Ascending aorta (tissue), 2 donors: ENCODE data around the gene KRTAP10-10. TPM values are rescaled to one million over a fixed set of nuclear protein-coding genes. Genes with fewer than 3 reads are reported as not detected.
A peak's percentile ranks its signal among the peaks of the same experiment; 100 is the strongest.
"Not testable (repeated sequence)": the region's sequence is repeated elsewhere in the genome, so short reads cannot be mapped to it uniquely, and the experiment has no call there.

Experiments used
- DNase-seq, 2 donors: peaks; one replicate each; pipeline ENCODE4 v3.0.0-alpha.2; 2019; ENCODE audit warnings: low spot score in 2 of 2
- H3K27ac ChIP-seq, 2 donors: fragments of 200-600 bp; sonication (generic); one replicate each; pipeline ENCODE4 v1.5.1; 2016 to 2017; ENCODE audit warnings: mild to moderate bottlenecking in 1 of 2
- H3K27me3 ChIP-seq: fragments of 200-600 bp; sonication (generic); one replicate; pipeline ENCODE4 v1.5.1; 2017
- H3K36me3 ChIP-seq, 2 donors: fragments of 200-600 bp; sonication (generic); one replicate each; pipeline ENCODE4 v1.5.1; 2016
- H3K4me1 ChIP-seq, 2 donors: fragments of 200-600 bp; sonication (generic); one replicate each; pipeline ENCODE4 v1.5.1; 2016 to 2017; ENCODE audit warnings: mild to moderate bottlenecking in 1 of 2
- H3K4me3 ChIP-seq, 2 donors: fragments of 200-600 bp; sonication (generic); one replicate each; pipeline ENCODE4 v1.5.1; 2016 to 2017; ENCODE audit warnings: mild to moderate bottlenecking in 1 of 2
- H3K9me3 ChIP-seq, 2 donors: fragments of 200-600 bp; sonication (generic); one replicate each; pipeline ENCODE4 v1.5.1; 2016
- intact Hi-C: fragments of 100-400 bp; cut with DNase I; formaldehyde crosslinking; loops from one replicate; pipeline ENCODE4 v1.15.1; 2023
- total RNA-seq: library from RNA; depleted of rRNA; stranded (reverse); fragments of >200 nt; gene quantifications from one replicate; pipeline ENCODE4 v1.1.0, GENCODE V29; 2016
- TF ChIP-seq, protein P1 (sequence below), 3 experiments: fragments of 200-600 bp in 2 of 3; fragments of 450-650 bp in 1 of 3; sonication (generic) in 2 of 3; IDR thresholded peaks; one replicate each; pipeline ENCODE4 v1.5.1; 2016 to 2019; ENCODE audit warnings: antibody characterized with exemption in 3 of 3, mild to moderate bottlenecking in 1 of 3, moderate library complexity in 1 of 3

Gene KRTAP10-10
- total RNA-seq, 1 donor from 2014 or later: not detected

DNA sequence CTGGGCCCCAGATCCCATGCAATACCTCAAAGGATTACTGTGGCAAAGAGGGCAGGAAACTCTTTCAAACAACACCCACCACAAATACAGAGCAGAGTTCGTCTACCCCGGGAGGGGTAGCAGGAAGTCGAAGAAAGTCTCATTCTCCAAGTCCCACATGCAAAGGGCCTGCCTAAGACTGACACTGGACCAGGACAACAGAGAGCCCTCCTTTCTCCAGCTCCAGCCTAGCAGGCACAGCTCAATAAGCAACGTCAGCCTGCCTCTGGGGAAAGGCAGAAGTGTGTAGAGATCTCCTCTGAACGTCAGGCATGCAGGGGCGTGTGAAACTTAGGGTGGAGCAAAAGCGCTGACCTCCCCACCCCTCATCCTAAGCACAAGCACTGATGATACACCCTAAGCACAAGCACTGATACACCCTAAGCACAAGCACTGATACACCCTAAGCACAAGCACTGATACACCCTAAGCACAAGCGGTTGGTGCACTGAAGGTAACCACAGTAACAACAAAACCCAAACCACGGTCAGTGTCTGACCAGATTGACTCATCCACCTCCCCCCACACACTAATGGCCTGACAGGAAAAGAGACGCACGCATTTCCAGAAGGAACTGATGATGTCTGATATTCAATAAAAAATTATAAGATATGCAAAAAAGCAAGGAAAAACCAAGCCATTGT lies 21.9 kb downstream of the KRTAP10-10 start:
- intact Hi-C loops: no loop called here

DNA sequence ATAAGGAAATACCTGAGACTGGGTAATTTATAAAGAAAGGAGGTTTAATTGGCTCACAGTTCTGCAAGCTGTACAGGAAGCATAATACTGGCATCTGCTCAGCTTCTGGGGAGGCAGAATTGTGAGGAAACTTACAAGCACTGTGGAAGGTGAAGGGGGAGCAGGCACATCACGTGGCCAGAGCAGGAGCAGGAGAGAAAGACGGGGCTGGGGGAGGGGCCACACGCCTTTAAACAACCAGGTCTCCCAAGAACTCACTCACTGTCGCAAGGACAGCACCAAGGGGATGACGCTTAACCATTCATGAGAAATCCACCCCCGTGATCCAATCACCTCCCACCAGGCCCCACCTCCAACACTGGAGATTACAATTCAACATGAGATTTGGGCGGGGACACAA lies 24.4 kb downstream of the KRTAP10-10 start:
- H3K27me3 ChIP-seq, H3K4me3 ChIP-seq, H3K27ac ChIP-seq, H3K36me3 ChIP-seq, DNase-seq, intact Hi-C loops, H3K4me1 ChIP-seq, H3K9me3 ChIP-seq: not testable (repeated sequence)

More for the DNA sequence above, 21.9 kb downstream of the KRTAP10-10 start:
- DNase-seq: no peak
- no peaks in the 10 kb centered on the region for H3K4me1 ChIP-seq
- H3K4me3 ChIP-seq: no peak overlapping the region
- H3K9me3 ChIP-seq: no peaks in the 10 kb centered on the region
- no peaks in the 10 kb centered on the region for H3K27me3 ChIP-seq
- no peak overlapping the region for H3K27ac ChIP-seq
- no peaks in the 10 kb centered on the region for H3K36me3 ChIP-seq
- TF ChIP-seq, protein P1, sequence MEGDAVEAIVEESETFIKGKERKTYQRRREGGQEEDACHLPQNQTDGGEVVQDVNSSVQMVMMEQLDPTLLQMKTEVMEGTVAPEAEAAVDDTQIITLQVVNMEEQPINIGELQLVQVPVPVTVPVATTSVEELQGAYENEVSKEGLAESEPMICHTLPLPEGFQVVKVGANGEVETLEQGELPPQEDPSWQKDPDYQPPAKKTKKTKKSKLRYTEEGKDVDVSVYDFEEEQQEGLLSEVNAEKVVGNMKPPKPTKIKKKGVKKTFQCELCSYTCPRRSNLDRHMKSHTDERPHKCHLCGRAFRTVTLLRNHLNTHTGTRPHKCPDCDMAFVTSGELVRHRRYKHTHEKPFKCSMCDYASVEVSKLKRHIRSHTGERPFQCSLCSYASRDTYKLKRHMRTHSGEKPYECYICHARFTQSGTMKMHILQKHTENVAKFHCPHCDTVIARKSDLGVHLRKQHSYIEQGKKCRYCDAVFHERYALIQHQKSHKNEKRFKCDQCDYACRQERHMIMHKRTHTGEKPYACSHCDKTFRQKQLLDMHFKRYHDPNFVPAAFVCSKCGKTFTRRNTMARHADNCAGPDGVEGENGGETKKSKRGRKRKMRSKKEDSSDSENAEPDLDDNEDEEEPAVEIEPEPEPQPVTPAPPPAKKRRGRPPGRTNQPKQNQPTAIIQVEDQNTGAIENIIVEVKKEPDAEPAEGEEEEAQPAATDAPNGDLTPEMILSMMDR (IDR thresholded peaks at IDR 0.05): no peak

DNA sequence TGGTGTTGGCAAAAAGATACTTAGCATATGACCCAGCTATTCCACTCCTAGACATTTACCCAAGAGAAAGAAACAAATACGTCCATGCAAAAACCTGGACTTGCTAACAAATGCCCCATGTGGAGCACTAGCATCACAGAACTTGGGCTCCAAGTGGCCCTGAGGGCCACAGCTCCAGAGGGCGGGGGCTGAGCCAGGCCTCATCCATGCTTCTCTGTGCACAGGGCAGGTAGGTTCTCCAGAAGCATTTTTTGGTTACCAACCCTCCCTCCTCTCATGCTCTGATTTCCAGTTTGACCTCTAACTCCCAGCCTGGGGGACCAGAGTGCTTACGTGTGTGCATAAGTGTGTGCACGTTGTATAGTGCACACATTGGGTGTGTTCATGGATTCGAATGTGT lies 27.5 kb downstream of the KRTAP10-10 start:
- Histone ChIP-seq H3K4me1 (no peaks in the 10 kb centered on the region), H3K27me3 (no peaks in the 10 kb centered on the region), H3K9me3 (no peaks in the 10 kb centered on the region), H3K27ac (no peak overlapping the region), H3K36me3 (no peaks in the 10 kb centered on the region), H3K4me3 (no peak overlapping the region)
- TF ChIP-seq, protein P1 (IDR thresholded peaks at IDR 0.05): no peak
- intact Hi-C loops: no loop called here
- DNase-seq: peak in 1 of 2 donors; percentile 9

DNA sequence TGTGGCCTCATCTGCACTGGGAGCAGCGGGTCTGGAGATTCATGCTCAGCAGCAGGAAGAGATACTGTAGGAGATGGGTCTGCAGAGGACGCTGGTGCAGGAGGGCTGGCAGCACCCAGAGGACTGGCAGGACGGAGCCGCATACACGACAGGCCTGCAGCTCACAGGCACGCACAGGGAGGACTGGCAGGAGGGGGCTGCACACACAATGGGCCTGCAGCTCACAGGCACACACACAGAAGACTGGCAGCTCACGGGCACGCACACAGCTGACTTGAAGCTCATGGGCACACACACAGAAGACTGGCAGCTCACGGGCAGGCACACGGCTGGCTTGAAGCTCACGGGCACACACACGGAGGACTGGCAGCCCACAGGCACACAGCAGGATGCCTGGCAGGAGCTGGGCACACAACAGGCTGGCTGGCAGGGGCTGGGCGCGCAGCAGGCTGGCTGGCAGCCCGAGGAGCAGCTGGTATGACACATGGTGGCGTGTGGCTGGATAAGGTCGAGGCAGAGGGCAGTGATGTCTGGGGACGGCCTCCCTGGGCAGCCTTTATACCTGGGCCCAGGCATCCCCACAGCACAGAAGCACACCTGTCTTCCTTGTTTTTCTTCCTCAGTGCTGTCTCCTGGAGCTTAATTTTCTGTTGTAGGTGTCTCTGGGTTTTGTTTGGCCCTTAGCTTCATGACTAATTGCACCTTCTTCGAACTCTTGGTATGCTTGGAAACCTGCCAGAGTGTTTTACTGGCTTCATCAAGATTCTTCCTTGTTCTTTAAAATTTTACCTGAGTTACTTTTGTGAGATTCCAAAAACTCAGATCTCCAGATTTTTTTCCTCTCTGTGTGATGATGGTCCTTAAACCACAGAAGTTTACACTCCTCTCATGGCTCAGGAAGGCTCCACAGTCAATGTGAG lies 29.5 kb downstream of the KRTAP10-10 start, which contains the start of gene KRTAP12-2:
Gene KRTAP12-2, minus strand, starts transcription at position 527 of the 920 bp plus-strand sequence. Its CDS starts 41 bp downstream, at position 486.
- Histone ChIP-seq H3K9me3 (peaks cover 0 to 4% of the 10 kb centered on the region in 2 donors), H3K4me3 (no peak within 1 kb of the TSS), H3K4me1 (no peaks in the 10 kb centered on the region), H3K27me3 (no peaks in the 10 kb centered on the region), H3K27ac (no peak within 1 kb of the TSS), H3K36me3 (no peaks in the 10 kb centered on the region)
- no peak for DNase-seq
- intact Hi-C loops: no loop called here
- TF ChIP-seq, protein P1 (IDR thresholded peaks at IDR 0.05): no peak

DNA sequence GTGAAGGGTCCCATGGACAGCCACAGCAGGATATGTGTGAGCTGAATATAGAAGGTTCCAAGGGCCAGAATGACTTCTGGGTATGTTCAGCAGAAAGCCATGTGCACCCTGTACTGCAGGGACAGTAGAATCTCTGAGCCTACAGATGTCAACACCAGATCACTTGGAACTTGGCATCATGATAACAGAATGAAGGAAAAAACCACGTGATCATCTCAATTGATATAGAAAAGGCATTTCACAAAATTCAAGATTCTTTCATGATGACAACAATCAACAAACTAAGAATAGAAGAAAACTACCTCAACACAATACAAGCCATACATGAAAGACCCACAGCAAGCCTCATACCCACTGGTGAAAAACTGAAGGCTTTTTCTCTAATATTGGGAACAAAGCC lies 30.5 kb downstream of the KRTAP10-10 start:
- no peak overlapping the region for H3K4me3 ChIP-seq
- no peaks in the 10 kb centered on the region for H3K4me1 ChIP-seq
- peaks cover 4 to 13% of the 10 kb centered on the region in 2 donors for H3K9me3 ChIP-seq
- intact Hi-C loops: no loop called here
- no peaks in the 10 kb centered on the region for H3K36me3 ChIP-seq
- no peak overlapping the region for H3K27ac ChIP-seq
- TF ChIP-seq, protein P1 (IDR thresholded peaks at IDR 0.05): no peak
- DNase-seq: no peak
- H3K27me3 ChIP-seq: no peaks in the 10 kb centered on the region
